Endodermal cell (in vitro differentiated cells): ENCODE measurements around the gene NAV2. TPM values are rescaled to one million over a fixed set of nuclear protein-coding genes. Genes with fewer than 3 reads are reported as not detected.

Experiments used
- DNase-seq: peaks from one replicate; pipeline ENCODE4 v3.0.0-alpha.2; 2017
- H3K27ac ChIP-seq: 2 replicates; pipeline ENCODE4 v1.5.1; 2013; ENCODE audit warnings: mild to moderate bottlenecking, low read depth, low read length, moderate library complexity
- H3K27me3 ChIP-seq: 2 replicates; pipeline ENCODE4 v1.6.1; 2013; ENCODE audit warnings: mild to moderate bottlenecking, low read length, moderate library complexity; ENCODE audit not compliant: insufficient read depth, control insufficient read depth, poor library complexity, severe bottlenecking
- H3K36me3 ChIP-seq: 2 replicates; pipeline ENCODE4 v1.7.0; 2013; ENCODE audit warnings: mild to moderate bottlenecking, low read length, moderate library complexity; ENCODE audit not compliant: control insufficient read depth, insufficient read depth
- H3K4me1 ChIP-seq: one replicate; pipeline ENCODE4 v1.7.0; 2013; ENCODE audit warnings: low read length; ENCODE audit not compliant: control insufficient read depth, insufficient read depth
- H3K4me3 ChIP-seq: 2 replicates; pipeline ENCODE4 v1.5.1; 2013; ENCODE audit warnings: mild to moderate bottlenecking, low read length, moderate library complexity
- H3K9ac ChIP-seq: 2 replicates; pipeline ENCODE4 v1.6.1; 2013; ENCODE audit warnings: mild to moderate bottlenecking, low read length, moderate library complexity; ENCODE audit not compliant: poor library complexity, severe bottlenecking; ENCODE audit errors: extremely low read depth
- H3K9me3 ChIP-seq: 2 replicates; pipeline ENCODE4 v1.6.1; 2013; ENCODE audit warnings: mild to moderate bottlenecking, low read length, moderate library complexity; ENCODE audit not compliant: control insufficient read depth
- H3K27ac Mint-ChIP-seq: 2 replicates; pipeline ENCODE4 v1.8.0; 2020; ENCODE audit warnings: mixed read lengths
- H3K27me3 Mint-ChIP-seq: 2 replicates; pipeline ENCODE4 v1.8.0; 2021; ENCODE audit warnings: mild to moderate bottlenecking, mixed read lengths; ENCODE audit not compliant: insufficient read depth
- H3K36me3 Mint-ChIP-seq: 2 replicates; pipeline ENCODE4 v1.8.0; 2020; ENCODE audit warnings: low read depth, mixed read lengths
- H3K4me1 Mint-ChIP-seq: 2 replicates; pipeline ENCODE4 v1.8.0; 2020; ENCODE audit warnings: mixed read lengths
- H3K4me3 Mint-ChIP-seq: 2 replicates; pipeline ENCODE4 v1.8.0; 2020; ENCODE audit warnings: mild to moderate bottlenecking, moderate library complexity, mixed read lengths
- H3K9me3 Mint-ChIP-seq: 2 replicates; pipeline ENCODE4 v1.8.0; 2020; ENCODE audit warnings: mild to moderate bottlenecking, mixed read lengths
- WGBS, 2 experiments: methylation state at CpG; one replicate each; pipeline versions ENCODE4 v1.1.5 to v1.1.7; 2013; ENCODE audit warnings: missing lambda C conversion rate in 2 of 2, mixed read lengths in 1 of 2; ENCODE audit not compliant: insufficient coverage in 1 of 2, insufficient read length in 1 of 2; 5-methylcytosine and 5-hydroxymethylcytosine counted together
- total RNA-seq, 2 donors: library from RNA; stranded (reverse); fragmentation: NEBNext Ultra II Directional in 1 of 2; extraction: Animal tissue kit (Norgen Biotek cat#: 25700) in 1 of 2; gene quantifications; 2 replicates in 1 of 2; 3 replicates in 1 of 2; pipeline ENCODE4 v1.2.1, GENCODE V29; 2021
- TF ChIP-seq, protein P1 (sequence below): fragments of 200-600 bp; sonication (generic); conservative IDR thresholded peaks from 2 replicates; pipeline ENCODE4 v1.5.0; 2021; ENCODE audit warnings: antibody characterized with exemption, mild to moderate bottlenecking

NAV2 gene
- total RNA-seq, 2 donors from 2014 or later, result 37.1 to 42.4 TPM

DNA sequence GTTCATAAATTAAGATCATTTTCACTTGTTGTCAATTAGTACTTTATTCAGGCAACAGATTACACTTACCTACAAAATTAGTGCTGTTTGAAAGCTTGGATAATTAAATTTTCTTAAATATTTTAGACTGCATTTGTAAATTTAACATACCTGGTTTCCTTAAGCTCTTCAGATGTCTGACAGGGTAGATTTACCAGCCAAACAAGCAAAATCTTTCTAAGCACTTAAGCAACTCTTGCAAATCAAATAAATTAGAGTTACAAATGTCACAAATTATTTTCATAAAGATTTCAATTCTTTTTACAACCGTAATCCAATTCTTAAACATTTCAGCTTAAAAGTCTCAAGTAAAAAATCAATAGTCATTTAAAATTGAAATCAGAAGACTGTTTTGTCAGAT is 317.8 kb downstream of the NAV2 start:
- TF ChIP-seq, protein P1, sequence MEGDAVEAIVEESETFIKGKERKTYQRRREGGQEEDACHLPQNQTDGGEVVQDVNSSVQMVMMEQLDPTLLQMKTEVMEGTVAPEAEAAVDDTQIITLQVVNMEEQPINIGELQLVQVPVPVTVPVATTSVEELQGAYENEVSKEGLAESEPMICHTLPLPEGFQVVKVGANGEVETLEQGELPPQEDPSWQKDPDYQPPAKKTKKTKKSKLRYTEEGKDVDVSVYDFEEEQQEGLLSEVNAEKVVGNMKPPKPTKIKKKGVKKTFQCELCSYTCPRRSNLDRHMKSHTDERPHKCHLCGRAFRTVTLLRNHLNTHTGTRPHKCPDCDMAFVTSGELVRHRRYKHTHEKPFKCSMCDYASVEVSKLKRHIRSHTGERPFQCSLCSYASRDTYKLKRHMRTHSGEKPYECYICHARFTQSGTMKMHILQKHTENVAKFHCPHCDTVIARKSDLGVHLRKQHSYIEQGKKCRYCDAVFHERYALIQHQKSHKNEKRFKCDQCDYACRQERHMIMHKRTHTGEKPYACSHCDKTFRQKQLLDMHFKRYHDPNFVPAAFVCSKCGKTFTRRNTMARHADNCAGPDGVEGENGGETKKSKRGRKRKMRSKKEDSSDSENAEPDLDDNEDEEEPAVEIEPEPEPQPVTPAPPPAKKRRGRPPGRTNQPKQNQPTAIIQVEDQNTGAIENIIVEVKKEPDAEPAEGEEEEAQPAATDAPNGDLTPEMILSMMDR, result no peak
- no peaks in the 10 kb centered on the region for H3K9me3 Mint-ChIP-seq
- no peaks in the 10 kb centered on the region for H3K27me3 ChIP-seq
- no peaks in the 10 kb centered on the region for H3K27me3 Mint-ChIP-seq
- H3K4me1 Mint-ChIP-seq, result peaks cover 71% of the 10 kb centered on the region
- H3K36me3 ChIP-seq, result no peaks in the 10 kb centered on the region
- no peaks in the 10 kb centered on the region for H3K9me3 ChIP-seq
- peaks cover 37% of the 10 kb centered on the region for H3K4me1 ChIP-seq
- no peak overlapping the region for H3K9ac ChIP-seq
- 93% methylated on average over 1 of the region's 1 CpG; no CpG with 5 or more reads in 1 of the 2 experiments for WGBS, 2 experiments
- no peaks in the 10 kb centered on the region for H3K36me3 Mint-ChIP-seq
- DNase-seq, result no peak
- H3K4me3 Mint-ChIP-seq, result no peak overlapping the region
- H3K4me3 ChIP-seq, result no peak overlapping the region
- no peak overlapping the region for H3K27ac Mint-ChIP-seq
- no peak overlapping the region for H3K27ac ChIP-seq

DNA sequence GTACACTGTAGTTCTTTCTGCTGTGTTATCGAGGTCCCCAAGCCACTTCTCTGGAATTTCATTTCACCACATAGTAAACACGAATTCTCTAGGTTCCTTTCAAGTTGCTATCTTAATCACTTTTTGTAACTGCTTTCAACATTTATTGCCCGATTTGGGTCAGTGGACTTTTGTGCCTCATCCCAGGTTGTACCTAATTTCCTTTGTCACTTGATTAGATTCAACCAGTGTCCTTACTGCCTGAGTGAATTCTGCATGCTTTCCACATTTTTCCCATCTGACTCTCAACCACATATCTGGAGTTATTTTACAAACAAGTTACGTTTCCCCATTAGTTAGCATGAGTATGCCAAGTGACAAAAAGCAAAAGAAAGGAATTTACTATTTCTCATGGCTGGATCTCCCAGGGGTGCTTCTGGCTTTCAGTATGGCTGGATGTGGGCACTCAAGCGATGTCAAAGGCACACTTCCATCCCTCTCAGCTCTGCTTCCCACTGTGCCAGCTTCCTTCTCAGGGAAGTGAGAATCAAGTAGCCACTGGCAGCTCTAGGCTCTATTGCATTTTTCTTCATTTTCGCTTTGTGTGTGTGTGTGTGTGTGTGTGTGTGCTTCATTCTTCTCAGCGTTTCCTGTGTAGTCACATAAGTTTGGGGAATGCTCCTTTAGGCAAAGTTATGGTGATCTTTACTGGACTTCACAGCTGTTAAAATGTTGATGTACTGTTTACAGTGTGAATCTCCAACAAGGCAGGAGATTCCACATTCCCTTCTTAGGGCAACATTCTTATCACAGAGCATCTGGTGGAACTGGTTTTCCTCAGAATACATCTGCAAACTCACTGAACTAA is 318.7 kb downstream of the NAV2 start:
- no peaks in the 10 kb centered on the region for H3K27me3 ChIP-seq
- H3K27ac ChIP-seq, result no peak overlapping the region
- Mint-ChIP-seq H3K4me1 (peaks cover 66% of the 10 kb centered on the region), H3K4me3 (no peak overlapping the region), H3K36me3 (peaks cover 3% of the 10 kb centered on the region), H3K9me3 (no peaks in the 10 kb centered on the region), H3K27me3 (no peaks in the 10 kb centered on the region), H3K27ac (peak overlapping the region; percentile 49)
- TF ChIP-seq, protein P1, result no peak
- peaks cover 31% of the 10 kb centered on the region for H3K4me1 ChIP-seq
- H3K4me3 ChIP-seq, result peak overlapping the region; percentile 11
- H3K9me3 ChIP-seq, result no peaks in the 10 kb centered on the region
- no peaks in the 10 kb centered on the region for H3K36me3 ChIP-seq
- 57% methylated on average over 4 to 7 of the region's 7 CpGs for WGBS, 2 experiments
- peak; percentile 86 for DNase-seq
- H3K9ac ChIP-seq, result no peak overlapping the region

DNA sequence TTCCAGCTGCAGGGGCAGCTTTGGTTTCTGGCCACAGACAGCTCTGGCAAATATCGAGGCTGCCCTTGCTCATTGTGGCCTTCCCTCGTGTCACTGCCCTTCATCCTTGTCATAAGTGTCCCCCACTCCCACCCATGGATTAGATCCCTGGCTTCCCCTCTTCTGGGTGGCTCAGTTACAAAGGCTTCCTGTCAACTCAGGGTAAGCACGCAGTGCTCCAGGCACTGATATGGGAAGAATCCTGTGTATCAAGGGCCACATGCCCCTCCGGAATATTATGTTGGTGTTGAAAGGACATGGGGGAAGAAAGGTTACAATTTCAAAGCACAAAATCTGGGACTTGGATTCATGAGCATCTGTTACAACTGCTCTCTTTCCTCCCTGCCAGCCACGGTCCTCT is 319.5 kb downstream of the NAV2 start:
- TF ChIP-seq, protein P1, result no peak
- 70 to 83% methylated on average over 3 to 5 of the region's 5 CpGs for WGBS, 2 experiments

More for the DNA sequence above, 319.5 kb downstream of the NAV2 start:
- Mint-ChIP-seq H3K27me3 (no peaks in the 10 kb centered on the region), H3K36me3 (peaks cover 7% of the 10 kb centered on the region), H3K9me3 (no peaks in the 10 kb centered on the region), H3K27ac (peak overlapping the region; percentile 64), H3K4me1 (peaks cover 68% of the 10 kb centered on the region), H3K4me3 (no peak overlapping the region)
- no peaks in the 10 kb centered on the region for H3K27me3 ChIP-seq
- no peak for DNase-seq
- no peak overlapping the region for H3K9ac ChIP-seq
- H3K36me3 ChIP-seq, result no peaks in the 10 kb centered on the region
- no peak overlapping the region for H3K27ac ChIP-seq
- peaks cover 31% of the 10 kb centered on the region for H3K4me1 ChIP-seq
- H3K9me3 ChIP-seq, result no peaks in the 10 kb centered on the region
- peak overlapping the region; percentile 11 for H3K4me3 ChIP-seq
